ENCODE results near the gene C4A.

DNA sequence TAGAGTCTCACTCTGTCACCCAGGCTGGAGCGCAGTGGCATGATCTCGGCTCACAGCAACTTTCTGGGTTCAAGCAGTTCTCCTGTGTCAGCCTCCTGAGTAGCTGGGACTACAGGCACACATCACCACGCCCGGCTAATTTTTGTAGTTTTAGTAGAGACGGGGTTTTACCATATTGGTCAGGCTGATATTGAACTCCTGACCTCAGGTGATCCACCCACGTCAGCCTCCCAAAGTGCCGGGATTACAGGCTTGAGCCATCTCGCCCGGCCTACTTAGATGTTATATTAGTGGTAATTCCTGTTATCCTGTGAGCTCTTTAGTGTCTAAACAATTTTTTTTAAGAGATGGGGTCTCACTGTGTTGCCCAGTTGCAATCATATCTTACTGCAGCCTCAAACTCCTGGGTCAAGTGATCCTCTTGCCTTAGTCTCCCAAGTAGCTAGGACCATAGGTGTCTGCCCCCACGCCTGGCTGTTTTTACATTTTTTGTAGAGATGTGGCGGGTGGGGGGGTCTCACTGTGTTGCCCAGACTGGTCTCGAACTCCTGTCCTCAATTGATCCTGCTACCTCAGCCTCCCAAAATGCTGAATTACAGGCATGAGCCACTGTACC, 3.9 kb upstream of the C4A start:
- TF ChIP-seq ZNF274 (IDR thresholded peaks at IDR 0.05; ENCODE audit: low read depth, low read length) (no peak), SUZ12 (IDR thresholded peaks at IDR 0.05; ENCODE audit: extremely low read depth, insufficient read depth, insufficient read length) (no peak)
